ENCODE data around the gene COL23A1. TPM values are rescaled to one million over a fixed set of nuclear protein-coding genes. Genes with fewer than 3 reads are reported as not detected.

The COL23A1 gene
- total and polyA plus RNA-seq, 5 donors from 2014 or later: not detected

GRCh38 chr5:178298283-178298807, 291.8 kb downstream of the COL23A1 start:
- Mint-ChIP-seq H3K4me3 (no peak overlapping the region), H3K36me3 (no peaks in the 10 kb centered on the region), H3K27me3 (no peaks in the 10 kb centered on the region), H3K4me1 (no peaks in the 10 kb centered on the region), H3K27ac (no peak overlapping the region), H3K9me3 (peaks cover 0 to 5% (median 1%) of the 10 kb centered on the region in 7 donors)
- H3K27ac ChIP-seq (ENCODE audit: insufficient read depth, low read length, poor library complexity, severe bottlenecking): no peak overlapping the region
- H3K9me3 ChIP-seq (ENCODE audit: control insufficient read depth in 2 of 2, low read length in 2 of 2): no peaks in the 10 kb centered on the region
- H3K36me3 ChIP-seq (ENCODE audit: control insufficient read depth, insufficient read depth, low read length): no peaks in the 10 kb centered on the region
- H3K4me3 ChIP-seq (ENCODE audit: low read depth, low read length): no peak overlapping the region
- ATAC-seq (ENCODE audit: low read depth in 2 of 2) (no peak), DNase-seq (no peak)
- H3K27me3 ChIP-seq (ENCODE audit: control insufficient read depth, insufficient read depth, low read length): no peaks in the 10 kb centered on the region
- no peaks in the 10 kb centered on the region for H3K4me1 ChIP-seq (ENCODE audit: control insufficient read depth, insufficient read depth, low read length, poor library complexity, severe bottlenecking)

DNA sequence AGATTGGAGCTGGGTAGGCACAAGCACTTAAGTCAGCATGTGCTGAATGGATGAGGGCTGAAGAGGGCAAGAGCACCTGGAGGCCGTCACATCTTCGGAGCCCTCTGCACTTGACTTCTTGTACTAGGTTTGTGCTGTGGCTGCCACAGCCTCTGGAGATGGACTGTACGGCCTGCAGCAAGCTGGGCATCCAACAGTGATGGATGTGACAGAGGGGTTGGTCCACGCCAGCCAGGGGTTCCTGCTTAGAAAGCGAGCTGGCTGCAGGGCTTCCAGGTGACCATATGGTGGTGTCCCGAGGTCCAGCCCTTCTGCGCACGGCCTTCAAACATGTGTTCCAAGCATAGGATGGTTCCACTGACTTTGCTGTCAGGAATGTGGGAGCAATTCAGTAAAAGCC, 292.4 kb downstream of the COL23A1 start:
- H3K4me1 ChIP-seq (ENCODE audit: control insufficient read depth, insufficient read depth, low read length, poor library complexity, severe bottlenecking): no peaks in the 10 kb centered on the region
- H3K27ac ChIP-seq (ENCODE audit: insufficient read depth, low read length, poor library complexity, severe bottlenecking): no peak overlapping the region
- Mint-ChIP-seq H3K4me3 (no peak overlapping the region), H3K27ac (no peak overlapping the region), H3K27me3 (no peaks in the 10 kb centered on the region), H3K36me3 (no peaks in the 10 kb centered on the region), H3K9me3 (peaks cover 0 to 6% (median 1%) of the 10 kb centered on the region in 7 donors), H3K4me1 (peaks cover 0 to 2% (median 0%) of the 10 kb centered on the region in 4 donors)
- DNase-seq: no peak
- no peak for ATAC-seq (ENCODE audit: low read depth in 2 of 2)
- H3K4me3 ChIP-seq (ENCODE audit: low read depth, low read length): no peak overlapping the region
- H3K36me3 ChIP-seq (ENCODE audit: control insufficient read depth, insufficient read depth, low read length): no peaks in the 10 kb centered on the region
- no peaks in the 10 kb centered on the region for H3K9me3 ChIP-seq (ENCODE audit: control insufficient read depth in 2 of 2, low read length in 2 of 2)
- no peaks in the 10 kb centered on the region for H3K27me3 ChIP-seq (ENCODE audit: control insufficient read depth, insufficient read depth, low read length)

DNA sequence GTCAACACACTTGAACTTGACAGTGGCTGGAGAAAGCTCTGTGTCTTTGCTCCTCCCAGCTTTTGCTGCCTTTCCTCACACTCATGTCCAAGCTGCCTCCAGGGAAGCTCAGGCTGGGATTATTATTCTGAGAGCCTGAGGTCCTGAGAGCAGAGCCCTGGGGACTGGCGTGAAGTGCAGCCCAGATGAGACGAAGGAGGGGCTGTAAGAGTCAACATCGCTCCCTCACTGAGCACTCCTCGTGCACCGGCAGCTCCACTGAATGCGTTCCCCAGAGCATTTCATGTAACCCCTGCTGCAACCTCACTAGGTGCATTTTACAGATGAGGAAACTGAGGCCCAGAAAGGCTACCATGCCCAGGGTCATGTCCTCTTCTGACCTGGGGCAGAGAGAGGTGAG, 294.1 kb downstream of the COL23A1 start:
- no peak overlapping the region for H3K27ac Mint-ChIP-seq
- DNase-seq: no peak
- H3K9me3 Mint-ChIP-seq: peaks cover 0 to 6% (median 0%) of the 10 kb centered on the region in 7 donors
- Histone ChIP-seq H3K36me3 (ENCODE audit: control insufficient read depth, insufficient read depth, low read length) (no peaks in the 10 kb centered on the region), H3K27ac (ENCODE audit: insufficient read depth, low read length, poor library complexity, severe bottlenecking) (no peak overlapping the region), H3K4me1 (ENCODE audit: control insufficient read depth, insufficient read depth, low read length, poor library complexity, severe bottlenecking) (no peaks in the 10 kb centered on the region), H3K27me3 (ENCODE audit: control insufficient read depth, insufficient read depth, low read length) (no peaks in the 10 kb centered on the region), H3K9me3 (ENCODE audit: control insufficient read depth in 2 of 2, low read length in 2 of 2) (no peaks in the 10 kb centered on the region), H3K4me3 (ENCODE audit: low read depth, low read length) (no peak overlapping the region)
- peaks cover 0 to 2% (median 0%) of the 10 kb centered on the region in 4 donors for H3K4me1 Mint-ChIP-seq
- H3K36me3 Mint-ChIP-seq: no peaks in the 10 kb centered on the region
- H3K4me3 Mint-ChIP-seq: no peak overlapping the region
- ATAC-seq (ENCODE audit: low read depth in 2 of 2): no peak
- peaks cover 4% of the 10 kb centered on the region for H3K27me3 Mint-ChIP-seq

- no peak for ATAC-seq (ENCODE audit: low read depth in 2 of 2)
- no peak for DNase-seq
Observed at GRCh38 chr5:178295589-178295988, 294.6 kb downstream of the COL23A1 start.

DNA sequence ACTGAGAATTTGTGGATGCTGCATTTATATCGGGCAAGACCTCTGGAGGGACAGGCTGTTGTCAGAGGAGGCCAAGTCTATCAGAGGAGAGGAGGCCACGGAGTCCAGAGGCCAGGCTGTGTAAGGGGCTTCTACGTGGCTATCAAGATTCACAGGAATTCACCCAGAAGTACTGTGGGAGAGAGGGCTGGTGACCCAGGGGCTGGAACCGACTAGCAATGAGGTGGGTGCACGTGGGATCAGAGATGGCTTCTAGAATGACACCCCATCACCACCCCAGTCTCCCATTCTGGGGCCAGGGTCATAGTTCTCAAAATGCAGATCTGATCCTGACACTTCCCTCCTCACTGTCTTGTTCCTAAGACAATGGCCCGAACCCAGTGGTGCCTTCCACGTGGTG, 296.4 kb downstream of the COL23A1 start:
- H3K9me3 ChIP-seq (ENCODE audit: control insufficient read depth in 2 of 2, low read length in 2 of 2): no peaks in the 10 kb centered on the region
- ATAC-seq (ENCODE audit: low read depth in 2 of 2): no peak
- H3K4me1 ChIP-seq (ENCODE audit: control insufficient read depth, insufficient read depth, low read length, poor library complexity, severe bottlenecking): no peaks in the 10 kb centered on the region
- Mint-ChIP-seq H3K4me3 (no peak overlapping the region), H3K36me3 (no peaks in the 10 kb centered on the region), H3K27ac (no peak overlapping the region), H3K27me3 (peaks cover 10% of the 10 kb centered on the region), H3K4me1 (peaks cover 0 to 2% (median 0%) of the 10 kb centered on the region in 4 donors), H3K9me3 (peaks cover 0 to 5% (median 0%) of the 10 kb centered on the region in 7 donors)
- no peak overlapping the region for H3K4me3 ChIP-seq (ENCODE audit: low read depth, low read length)
- no peaks in the 10 kb centered on the region for H3K36me3 ChIP-seq (ENCODE audit: control insufficient read depth, insufficient read depth, low read length)
- H3K27me3 ChIP-seq (ENCODE audit: control insufficient read depth, insufficient read depth, low read length): no peaks in the 10 kb centered on the region
- H3K27ac ChIP-seq (ENCODE audit: insufficient read depth, low read length, poor library complexity, severe bottlenecking): no peak overlapping the region
- no peak for DNase-seq

More at GRCh38 chr5:178295589-178295988, 294.6 kb downstream of the COL23A1 start:
- H3K36me3 ChIP-seq (ENCODE audit: control insufficient read depth, insufficient read depth, low read length): no peaks in the 10 kb centered on the region
- peaks cover 7% of the 10 kb centered on the region for H3K27me3 Mint-ChIP-seq
- peaks cover 0 to 2% (median 0%) of the 10 kb centered on the region in 4 donors for H3K4me1 Mint-ChIP-seq
- no peaks in the 10 kb centered on the region for H3K27me3 ChIP-seq (ENCODE audit: control insufficient read depth, insufficient read depth, low read length)
- no peak overlapping the region for H3K4me3 Mint-ChIP-seq
- no peaks in the 10 kb centered on the region for H3K4me1 ChIP-seq (ENCODE audit: control insufficient read depth, insufficient read depth, low read length, poor library complexity, severe bottlenecking)
- H3K36me3 Mint-ChIP-seq: no peaks in the 10 kb centered on the region
- H3K9me3 ChIP-seq (ENCODE audit: control insufficient read depth in 2 of 2, low read length in 2 of 2): no peaks in the 10 kb centered on the region
- peaks cover 0 to 5% (median 0%) of the 10 kb centered on the region in 7 donors for H3K9me3 Mint-ChIP-seq
- H3K27ac ChIP-seq (ENCODE audit: insufficient read depth, low read length, poor library complexity, severe bottlenecking): no peak overlapping the region
- no peak overlapping the region for H3K27ac Mint-ChIP-seq
- no peak overlapping the region for H3K4me3 ChIP-seq (ENCODE audit: low read depth, low read length)

GRCh38 chr5:178293400-178293799, 296.8 kb downstream of the COL23A1 start:
- Histone ChIP-seq H3K27me3 (ENCODE audit: control insufficient read depth, insufficient read depth, low read length) (no peaks in the 10 kb centered on the region), H3K4me3 (ENCODE audit: low read depth, low read length) (no peak overlapping the region), H3K27ac (ENCODE audit: insufficient read depth, low read length, poor library complexity, severe bottlenecking) (no peak overlapping the region), H3K4me1 (ENCODE audit: control insufficient read depth, insufficient read depth, low read length, poor library complexity, severe bottlenecking) (no peaks in the 10 kb centered on the region), H3K9me3 (ENCODE audit: control insufficient read depth in 2 of 2, low read length in 2 of 2) (no peaks in the 10 kb centered on the region), H3K36me3 (ENCODE audit: control insufficient read depth, insufficient read depth, low read length) (no peaks in the 10 kb centered on the region)
- DNase-seq (no peak), ATAC-seq (ENCODE audit: low read depth in 2 of 2) (no peak)
- Mint-ChIP-seq H3K4me1 (peaks cover 0 to 2% (median 0%) of the 10 kb centered on the region in 4 donors), H3K9me3 (peaks cover 0 to 5% (median 0%) of the 10 kb centered on the region in 7 donors), H3K36me3 (no peaks in the 10 kb centered on the region), H3K27me3 (peaks cover 11% of the 10 kb centered on the region), H3K27ac (no peak overlapping the region), H3K4me3 (no peak overlapping the region)

DNA sequence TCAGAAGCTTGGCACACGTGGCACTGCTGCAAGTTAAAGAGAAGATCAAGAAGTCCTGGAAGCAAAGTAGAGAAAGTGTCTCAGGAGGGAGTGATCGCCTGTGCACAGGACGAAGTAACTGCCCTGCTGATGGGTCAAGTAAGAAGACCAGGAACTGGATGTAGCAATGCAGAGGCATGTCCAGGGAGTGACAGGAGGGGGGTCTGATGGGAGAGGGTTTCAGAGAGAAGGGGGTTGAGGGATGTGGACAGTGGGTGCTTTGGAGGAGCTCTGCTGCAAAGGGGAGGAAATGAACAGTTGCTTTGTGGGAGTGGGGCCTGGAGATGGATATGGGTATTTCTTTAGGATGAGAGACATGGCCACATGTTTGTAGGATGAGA, 297.4 kb downstream of the COL23A1 start:
- Mint-ChIP-seq H3K4me3 (no peak overlapping the region), H3K27me3 (peaks cover 11% of the 10 kb centered on the region), H3K4me1 (peaks cover 0 to 2% (median 0%) of the 10 kb centered on the region in 4 donors), H3K9me3 (peaks cover 0 to 5% (median 0%) of the 10 kb centered on the region in 7 donors), H3K27ac (peak overlapping the region in 1 of 3 donors; percentile 20), H3K36me3 (no peaks in the 10 kb centered on the region)
- no peaks in the 10 kb centered on the region for H3K27me3 ChIP-seq (ENCODE audit: control insufficient read depth, insufficient read depth, low read length)
- H3K4me3 ChIP-seq (ENCODE audit: low read depth, low read length): no peak overlapping the region
- H3K4me1 ChIP-seq (ENCODE audit: control insufficient read depth, insufficient read depth, low read length, poor library complexity, severe bottlenecking): no peaks in the 10 kb centered on the region
- no peaks in the 10 kb centered on the region for H3K36me3 ChIP-seq (ENCODE audit: control insufficient read depth, insufficient read depth, low read length)
- H3K27ac ChIP-seq (ENCODE audit: insufficient read depth, low read length, poor library complexity, severe bottlenecking): no peak overlapping the region
- H3K9me3 ChIP-seq (ENCODE audit: control insufficient read depth in 2 of 2, low read length in 2 of 2): no peaks in the 10 kb centered on the region
- DNase-seq: no peak
- ATAC-seq (ENCODE audit: low read depth in 2 of 2): no peak

All from CD4-positive, CD25-positive, alpha-beta regulatory T cell (primary cell).